B cell (primary cell): ENCODE results near the gene PIP4K2A. TPM values are rescaled to one million over a fixed set of nuclear protein-coding genes. Genes with fewer than 3 reads are reported as not detected.
A peak's percentile ranks its signal among the peaks of the same experiment; 100 is the strongest.

ENCODE experiments used
- ATAC-seq: fragments of 200-7000 bp; cut with Tn5 transposase; one replicate; pipeline ENCODE4 v1.10.0; 2021; ENCODE audit warnings: low read depth, mild to moderate bottlenecking, moderate number of reproducible peaks, moderate library complexity
- CTCF ChIA-PET: fragments of 350-600 bp; sonication (Branson Sonifier 250); formaldehyde crosslinking; loops from one replicate; lab custom pipeline; 2021; ENCODE audit warnings: antibody characterized with exemption, inconsistent platforms; lab: Charles Lee
- POLR2A ChIA-PET: fragments of 350-600 bp; sonication (Branson Sonifier 250); formaldehyde crosslinking; loops from one replicate; lab custom pipeline; 2021; ENCODE audit warnings: antibody characterized with exemption; lab: Charles Lee
- DNase-seq: peaks from one replicate; pipeline ENCODE4 v3.0.0; 2013
- H2AFZ ChIP-seq: 2 replicates; pipeline ENCODE4 v1.6.1; 2012; ENCODE audit warnings: mild to moderate bottlenecking, low read depth, low read length; ENCODE audit not compliant: insufficient read depth, poor library complexity, severe bottlenecking
- H3K27ac ChIP-seq, 2 donors: 1 replicate in 1 of 2; 2 replicates in 1 of 2; pipeline ENCODE4 v1.5.1; 2012 to 2013; ENCODE audit warnings: low read length in 2 of 2, mild to moderate bottlenecking in 2 of 2, moderate library complexity in 1 of 2
- H3K27me3 ChIP-seq, 4 experiments: fragments of 200-600 bp in 1 of 4; sonication (generic) in 1 of 4; replicated peaks in 1 of 4; 1 replicate in 2 of 4; 2 replicates in 2 of 4; pipeline versions ENCODE4 v1.6.1 to v1.7.0; 2013 to 2016; ENCODE audit warnings: low read length in 3 of 4, mild to moderate bottlenecking in 2 of 4, mixed read lengths in 1 of 4, moderate library complexity in 1 of 4; ENCODE audit not compliant: insufficient read depth in 4 of 4, control insufficient read depth in 3 of 4; ENCODE audit errors: control extremely low read depth in 1 of 4
- H3K36me3 ChIP-seq, 2 experiments: replicated peaks in 1 of 2; 1 replicate in 1 of 2; 2 replicates in 1 of 2; pipeline versions ENCODE4 v1.6.1 to v1.7.1; 2013; ENCODE audit warnings: low read length in 1 of 2; ENCODE audit not compliant: insufficient read depth in 2 of 2, control insufficient read depth in 1 of 2; ENCODE audit errors: control extremely low read depth in 1 of 2, extremely low read depth in 1 of 2
- H3K4me1 ChIP-seq, 2 donors: fragments of 200-600 bp in 1 of 2; sonication (generic) in 1 of 2; 1 replicate in 1 of 2; 2 replicates in 1 of 2; pipeline versions ENCODE4 v1.5.1 to v1.6.1; 2013 to 2017; ENCODE audit warnings: low read length in 2 of 2; ENCODE audit not compliant: control insufficient read depth in 2 of 2, insufficient read depth in 2 of 2
- H3K4me2 ChIP-seq: replicated peaks from 2 replicates; pipeline ENCODE3; 2012; ENCODE audit warnings: mild to moderate bottlenecking, low read depth, low read length; ENCODE audit not compliant: poor library complexity, severe bottlenecking
- H3K4me3 ChIP-seq, 5 experiments: fragments of 200-600 bp in 1 of 5; sonication (generic) in 1 of 5; 1 replicate in 3 of 5; 2 replicates in 2 of 5; pipeline versions ENCODE4 v1.5.1 to v1.7.0; 2011 to 2016; ENCODE audit warnings: low read length in 4 of 5, mild to moderate bottlenecking in 4 of 5, low read depth in 2 of 5, control low read depth in 1 of 5, moderate library complexity in 1 of 5; ENCODE audit not compliant: insufficient read depth in 1 of 5; ENCODE audit errors: control extremely low read depth in 1 of 5, extremely low read depth in 1 of 5
- H3K79me2 ChIP-seq: fragments of 200-600 bp; sonication (generic); one replicate; pipeline ENCODE4 v1.6.0; 2016; ENCODE audit warnings: low read length; ENCODE audit not compliant: control insufficient read depth, insufficient read depth
- H3K9ac ChIP-seq: fragments of 200-600 bp; sonication (generic); 2 replicates; pipeline ENCODE4 v1.6.1; 2017; ENCODE audit warnings: mild to moderate bottlenecking, low read length, moderate library complexity
- H3K9me3 ChIP-seq, 3 donors: one replicate each; pipeline versions ENCODE4 v1.6.1 to v1.7.1; 2013; ENCODE audit warnings: low read length in 2 of 3; ENCODE audit not compliant: control insufficient read depth in 2 of 3, insufficient read depth in 1 of 3; ENCODE audit errors: control extremely low read depth in 1 of 3
- H4K20me1 ChIP-seq: 2 replicates; pipeline ENCODE4 v1.6.0; 2012; ENCODE audit warnings: mild to moderate bottlenecking, low read length; ENCODE audit not compliant: insufficient read depth, control insufficient read depth, poor library complexity, severe bottlenecking
- H3K27ac Mint-ChIP-seq: one replicate; pipeline ENCODE4 v1.8.0; 2021; ENCODE audit warnings: mixed read lengths
- H3K27me3 Mint-ChIP-seq: one replicate; pipeline ENCODE4 v1.8.0; 2021; ENCODE audit warnings: mixed read lengths
- H3K4me1 Mint-ChIP-seq: one replicate; pipeline ENCODE4 v1.8.0; 2021; ENCODE audit warnings: mixed read lengths
- H3K4me3 Mint-ChIP-seq: one replicate; pipeline ENCODE4 v1.8.0; 2021; ENCODE audit warnings: mixed read lengths
- H3K9me3 Mint-ChIP-seq: one replicate; pipeline ENCODE4 v1.8.0; 2022; ENCODE audit warnings: mixed read lengths; ENCODE audit not compliant: insufficient read depth
- EZH2 ChIP-seq: IDR thresholded peaks from 2 replicates; pipeline ENCODE4 v1.6.1; 2012; ENCODE audit warnings: borderline replicate concordance, low read depth, mild to moderate bottlenecking, moderate library complexity, low read length; ENCODE audit not compliant: insufficient read depth, poor library complexity, severe bottlenecking
- WGBS: methylation state at CpG from one replicate; pipeline ENCODE4 v1.1.5; 2013; ENCODE audit warnings: missing lambda C conversion rate; ENCODE audit not compliant: insufficient coverage; 5-methylcytosine and 5-hydroxymethylcytosine counted together
- intact Hi-C: fragments of 100-400 bp; cut with micrococcal nuclease; formaldehyde crosslinking; loops from one replicate; pipeline ENCODE4 v1.10.0; 2022
- polyA plus RNA-seq: library from polyadenylated mRNA; depleted of rRNA; stranded (reverse); fragments of >200 nt; gene quantifications from 2 replicates; pipeline ENCODE4 v1.2.3, GENCODE V29; 2012
- total RNA-seq, 2 donors: library from RNA; stranded (reverse); fragments of 120-200 nt in 1 of 2; gene quantifications; 1 replicate in 1 of 2; 2 replicates in 1 of 2; pipeline versions ENCODE4 v1.2.3 to v1.2.4, GENCODE V29; 2013 to 2022
- TF ChIP-seq, protein P1 (sequence below): fragments of 200-600 bp; IDR thresholded peaks from one replicate; pipeline ENCODE4 v1.8.0; 2022; ENCODE audit warnings: antibody characterized with exemption, mild to moderate bottlenecking

Gene PIP4K2A
- total and polyA plus RNA-seq, 2 donors (not counting 1 experiment from before 2014, with no cell fraction given) = 21.8 to 103 TPM

- no peak overlapping the region for H3K4me3 ChIP-seq
- CTCF ChIA-PET = interaction anchor here (0.5 to 1.9 kb wide), 3 partner anchors 12 to 51 kb away, joined by 3 to 5 read pairs (median 4); no protein-coding TSS in a partner anchor
- H3K4me3 Mint-ChIP-seq = no peak overlapping the region
- TF ChIP-seq EZH2 = no peak
- TF ChIP-seq, protein P1, sequence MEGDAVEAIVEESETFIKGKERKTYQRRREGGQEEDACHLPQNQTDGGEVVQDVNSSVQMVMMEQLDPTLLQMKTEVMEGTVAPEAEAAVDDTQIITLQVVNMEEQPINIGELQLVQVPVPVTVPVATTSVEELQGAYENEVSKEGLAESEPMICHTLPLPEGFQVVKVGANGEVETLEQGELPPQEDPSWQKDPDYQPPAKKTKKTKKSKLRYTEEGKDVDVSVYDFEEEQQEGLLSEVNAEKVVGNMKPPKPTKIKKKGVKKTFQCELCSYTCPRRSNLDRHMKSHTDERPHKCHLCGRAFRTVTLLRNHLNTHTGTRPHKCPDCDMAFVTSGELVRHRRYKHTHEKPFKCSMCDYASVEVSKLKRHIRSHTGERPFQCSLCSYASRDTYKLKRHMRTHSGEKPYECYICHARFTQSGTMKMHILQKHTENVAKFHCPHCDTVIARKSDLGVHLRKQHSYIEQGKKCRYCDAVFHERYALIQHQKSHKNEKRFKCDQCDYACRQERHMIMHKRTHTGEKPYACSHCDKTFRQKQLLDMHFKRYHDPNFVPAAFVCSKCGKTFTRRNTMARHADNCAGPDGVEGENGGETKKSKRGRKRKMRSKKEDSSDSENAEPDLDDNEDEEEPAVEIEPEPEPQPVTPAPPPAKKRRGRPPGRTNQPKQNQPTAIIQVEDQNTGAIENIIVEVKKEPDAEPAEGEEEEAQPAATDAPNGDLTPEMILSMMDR = no peak
- peaks cover 8% of the 10 kb centered on the region for H4K20me1 ChIP-seq
- no peak overlapping the region for H3K9ac ChIP-seq
- no peaks in the 10 kb centered on the region for H3K9me3 Mint-ChIP-seq
- intact Hi-C loops = loop anchor here (1.0 to 5.0 kb wide), 2 partner anchors 7 to 33 kb away; no protein-coding TSS in a partner anchor
- no peak overlapping the region for H3K4me2 ChIP-seq
- peaks cover 83% of the 10 kb centered on the region for H3K4me1 Mint-ChIP-seq
- no peak overlapping the region for H2AFZ ChIP-seq
- H3K27ac Mint-ChIP-seq = peak overlapping the region; percentile 27
- 94% methylated on average over 5 of the region's 7 CpGs for WGBS
- H3K27me3 Mint-ChIP-seq = no peaks in the 10 kb centered on the region
- H3K4me1 ChIP-seq = peaks cover 48 to 50% of the 10 kb centered on the region in 2 donors
- no peaks in the 10 kb centered on the region for H3K27me3 ChIP-seq
- DNase-seq (no peak), ATAC-seq (no peak)
- H3K79me2 ChIP-seq = peaks cover 100% of the 10 kb centered on the region
- POLR2A ChIA-PET = no interaction called here
- peak overlapping the region in 1 of 2 donors; percentile 69 for H3K27ac ChIP-seq
- H3K36me3 ChIP-seq = peaks cover 0 to 1% of the 10 kb centered on the region in 2 experiments
- H3K9me3 ChIP-seq = no peaks in the 10 kb centered on the region
Measured at GRCh38 chr10:22658745-22659410, 55.5 kb downstream of the PIP4K2A start.

DNA sequence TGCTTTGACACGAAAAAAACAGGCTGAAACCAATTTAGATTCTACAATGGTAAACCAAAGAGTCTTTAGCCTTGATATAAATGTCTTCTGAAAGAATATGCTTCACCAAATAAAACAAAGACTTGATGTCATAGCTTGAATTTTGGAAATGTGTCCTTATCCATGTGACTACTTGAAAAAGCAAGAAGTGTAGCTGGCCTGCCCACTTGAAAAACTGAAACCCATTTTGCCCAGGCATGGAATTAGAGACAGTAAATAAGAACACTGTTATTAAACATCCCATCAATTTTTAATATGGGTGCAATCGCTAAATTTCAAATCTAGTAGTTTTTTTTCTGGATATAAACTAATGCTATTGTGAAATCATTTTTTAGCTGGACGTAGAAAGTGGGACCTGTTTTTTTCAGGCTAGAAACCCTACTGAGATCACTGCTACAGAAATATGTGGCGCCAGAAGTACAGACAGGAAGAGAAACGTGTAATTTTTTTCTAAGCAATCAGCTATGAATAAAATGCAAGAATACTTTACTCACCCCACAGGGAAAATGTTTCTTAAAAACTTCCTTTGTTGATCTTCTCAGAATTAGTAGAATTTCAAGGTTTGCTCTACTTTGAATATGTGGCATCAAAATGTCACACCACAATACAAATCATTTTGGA is 56.7 kb downstream of the PIP4K2A start:
- H3K27ac Mint-ChIP-seq = peak overlapping the region; percentile 3
- H3K4me3 Mint-ChIP-seq = peak overlapping the region; percentile 4

More for the DNA sequence above, 56.7 kb downstream of the PIP4K2A start:
- H3K9ac ChIP-seq = no peak overlapping the region
- no peaks in the 10 kb centered on the region for H3K9me3 ChIP-seq
- H3K27ac ChIP-seq = peak overlapping the region in 1 of 2 donors; percentile 69
- ChIA-PET CTCF (interaction anchor here (0.7 to 1.7 kb wide), 3 partner anchors 24 to 83 kb away, joined by 3 to 6 read pairs (median 3); no protein-coding TSS in a partner anchor), POLR2A (interaction anchor here (0.5 kb wide), 1 partner anchor 56 kb away, joined by 3 read pairs; no protein-coding TSS in a partner anchor)
- no peaks in the 10 kb centered on the region for H3K36me3 ChIP-seq
- Mint-ChIP-seq H3K9me3 (no peaks in the 10 kb centered on the region), H3K27me3 (no peaks in the 10 kb centered on the region), H3K4me1 (peaks cover 89% of the 10 kb centered on the region)
- TF ChIP-seq, protein P1 = no peak
- TF ChIP-seq EZH2 = no peak
- H3K27me3 ChIP-seq = no peaks in the 10 kb centered on the region
- no peak overlapping the region for H3K4me3 ChIP-seq
- no CpG with 5 or more reads among the region's 5 CpGs for WGBS
- peak overlapping the region; percentile 42 for H3K4me2 ChIP-seq
- intact Hi-C loops = loop anchor here (1.0 to 5.0 kb wide), 2 partner anchors 9 to 35 kb away; no protein-coding TSS in a partner anchor
- DNase-seq (no peak), ATAC-seq (no peak)
- H3K79me2 ChIP-seq = peaks cover 100% of the 10 kb centered on the region
- peaks cover 60% of the 10 kb centered on the region in 2 donors for H3K4me1 ChIP-seq
- no peak overlapping the region for H2AFZ ChIP-seq
- peaks cover 8% of the 10 kb centered on the region for H4K20me1 ChIP-seq
